ENCODE results near the gene ARHGAP24. TPM values are rescaled to one million over a fixed set of nuclear protein-coding genes. Genes with fewer than 3 reads are reported as not detected.

Gene ARHGAP24
- total and polyA plus RNA-seq, 2 donors (not counting 1 experiment from before 2014, with no cell fraction given), result 48.4 to 141 TPM

GRCh38 chr4:85675076-85676049, 200.4 kb downstream of the ARHGAP24 start:
- CTCF ChIA-PET, result no interaction called here
- no peaks in the 10 kb centered on the region for H4K20me1 ChIP-seq (ENCODE audit: control insufficient read depth, insufficient read depth, low read length, poor library complexity, severe bottlenecking)
- peak overlapping the region in 1 of 2 donors; percentile 65 for H3K27ac ChIP-seq (ENCODE audit: low read length in 2 of 2)
- WGBS (ENCODE audit: insufficient coverage), result 98% methylated on average over 6 of the region's 7 CpGs
- H3K4me3 ChIP-seq (ENCODE audit: control extremely low read depth in 1 of 5, extremely low read depth in 1 of 5, insufficient read depth in 1 of 5, low read depth in 2 of 5, low read length in 4 of 5), result no peak overlapping the region
- peaks cover 0 to 27% of the 10 kb centered on the region in 2 experiments for H3K36me3 ChIP-seq (replicated peaks in 1 of 2; ENCODE audit: control extremely low read depth in 1 of 2, control insufficient read depth in 1 of 2, extremely low read depth in 1 of 2, insufficient read depth in 2 of 2, low read length in 1 of 2)
- H3K9ac ChIP-seq (ENCODE audit: low read length), result no peak overlapping the region
- peaks cover 73% of the 10 kb centered on the region for H3K4me1 Mint-ChIP-seq
- no peak overlapping the region for H3K4me2 ChIP-seq (replicated peaks; ENCODE audit: low read depth, low read length, poor library complexity, severe bottlenecking)
- no peak for TF ChIP-seq EZH2 (IDR thresholded peaks at IDR 0.05; ENCODE audit: borderline replicate concordance, insufficient read depth, low read depth, low read length, poor library complexity, severe bottlenecking)
- no peak for TF ChIP-seq CTCF (IDR thresholded peaks at IDR 0.05)
- H3K9me3 Mint-ChIP-seq (ENCODE audit: insufficient read depth), result no peaks in the 10 kb centered on the region
- H3K27me3 Mint-ChIP-seq, result no peaks in the 10 kb centered on the region
- H3K27ac Mint-ChIP-seq, result peak overlapping the region; percentile 76
- POLR2A ChIA-PET, result no interaction called here
- H3K9me3 ChIP-seq (ENCODE audit: control extremely low read depth in 1 of 3, control insufficient read depth in 2 of 3, insufficient read depth in 1 of 3, low read length in 2 of 3), result no peaks in the 10 kb centered on the region
- no peak for DNase-seq
- H3K79me2 ChIP-seq (ENCODE audit: control insufficient read depth, insufficient read depth, low read length), result peaks cover 37% of the 10 kb centered on the region
- no peak for ATAC-seq (ENCODE audit: low read depth)
- peaks cover 71 to 74% of the 10 kb centered on the region in 2 donors for H3K4me1 ChIP-seq (ENCODE audit: control insufficient read depth in 2 of 2, insufficient read depth in 2 of 2, low read length in 2 of 2)
- no peak overlapping the region for H3K4me3 Mint-ChIP-seq
- intact Hi-C loops (cut with micrococcal nuclease), result loop anchor here (5.0 kb wide), 1 partner anchor 72 kb away; no protein-coding TSS in a partner anchor
- H3K27me3 ChIP-seq (replicated peaks in 1 of 4; ENCODE audit: control extremely low read depth in 1 of 4, control insufficient read depth in 3 of 4, insufficient read depth in 4 of 4, low read length in 3 of 4), result no peaks in the 10 kb centered on the region
- no peak overlapping the region for H2AFZ ChIP-seq (ENCODE audit: insufficient read depth, low read depth, low read length, poor library complexity, severe bottlenecking)

DNA sequence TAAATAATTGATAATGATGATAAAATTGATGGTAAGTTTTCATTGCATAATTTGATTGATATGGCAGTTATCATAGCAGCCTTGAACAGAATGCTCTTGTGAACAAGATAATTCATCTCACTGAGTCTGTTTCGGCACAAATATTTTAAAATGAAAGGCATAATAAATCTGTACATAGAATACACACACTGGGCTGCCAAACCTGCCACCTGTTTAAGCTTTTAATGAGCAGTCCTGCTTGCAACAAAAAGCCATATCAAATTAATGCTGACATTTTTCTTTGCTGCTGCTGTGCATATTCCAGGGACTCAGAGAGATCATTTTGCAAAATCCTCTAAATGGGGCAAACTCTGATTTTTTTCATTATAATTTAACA, 201.1 kb downstream of the ARHGAP24 start:
- Histone ChIP-seq H3K36me3 (replicated peaks in 1 of 2; ENCODE audit: control extremely low read depth in 1 of 2, control insufficient read depth in 1 of 2, extremely low read depth in 1 of 2, insufficient read depth in 2 of 2, low read length in 1 of 2) (peaks cover 0 to 27% of the 10 kb centered on the region in 2 experiments), H3K4me2 (replicated peaks; ENCODE audit: low read depth, low read length, poor library complexity, severe bottlenecking) (no peak overlapping the region), H4K20me1 (ENCODE audit: control insufficient read depth, insufficient read depth, low read length, poor library complexity, severe bottlenecking) (no peaks in the 10 kb centered on the region), H3K9me3 (ENCODE audit: control extremely low read depth in 1 of 3, control insufficient read depth in 2 of 3, insufficient read depth in 1 of 3, low read length in 2 of 3) (no peaks in the 10 kb centered on the region), H2AFZ (ENCODE audit: insufficient read depth, low read depth, low read length, poor library complexity, severe bottlenecking) (no peak overlapping the region), H3K4me3 (ENCODE audit: control extremely low read depth in 1 of 5, extremely low read depth in 1 of 5, insufficient read depth in 1 of 5, low read depth in 2 of 5, low read length in 4 of 5) (no peak overlapping the region), H3K27ac (ENCODE audit: low read length in 2 of 2) (peak overlapping the region in 1 of 2 donors; percentile 84), H3K27me3 (replicated peaks in 1 of 4; ENCODE audit: control extremely low read depth in 1 of 4, control insufficient read depth in 3 of 4, insufficient read depth in 4 of 4, low read length in 3 of 4) (no peaks in the 10 kb centered on the region), H3K79me2 (ENCODE audit: control insufficient read depth, insufficient read depth, low read length) (peaks cover 34% of the 10 kb centered on the region), H3K4me1 (ENCODE audit: control insufficient read depth in 2 of 2, insufficient read depth in 2 of 2, low read length in 2 of 2) (peaks cover 71 to 74% of the 10 kb centered on the region in 2 donors), H3K9ac (ENCODE audit: low read length) (no peak overlapping the region)
- Mint-ChIP-seq H3K4me1 (peaks cover 74% of the 10 kb centered on the region), H3K27me3 (no peaks in the 10 kb centered on the region), H3K9me3 (ENCODE audit: insufficient read depth) (no peaks in the 10 kb centered on the region), H3K27ac (no peak overlapping the region), H3K4me3 (no peak overlapping the region)
- intact Hi-C loops (cut with micrococcal nuclease), result loop anchor here (5.0 kb wide), 1 partner anchor 71 kb away; no protein-coding TSS in a partner anchor
- DNase-seq, result no peak
- no CpG with 5 or more reads among the region's 1 CpG for WGBS (ENCODE audit: insufficient coverage)
- ATAC-seq (ENCODE audit: low read depth), result no peak
- CTCF ChIA-PET, result interaction anchor here (1.0 kb wide), 1 partner anchor 68 kb away, joined by 3 read pairs; no protein-coding TSS in a partner anchor
- TF ChIP-seq CTCF (IDR thresholded peaks at IDR 0.05) (no peak), EZH2 (IDR thresholded peaks at IDR 0.05; ENCODE audit: borderline replicate concordance, insufficient read depth, low read depth, low read length, poor library complexity, severe bottlenecking) (no peak)
- POLR2A ChIA-PET, result no interaction called here
